OCI-LY7 (cell line): ENCODE results near the gene KMO. TPM values are rescaled to one million over a fixed set of nuclear protein-coding genes. Genes with fewer than 3 reads are reported as not detected.
A peak's percentile ranks its signal among the peaks of the same experiment; 100 is the strongest.

Source experiments
- Bru-seq: library from RNA; stranded (reverse); fragments of 400-500 nt; gene quantifications from one replicate; lab custom pipeline; 2021; lab: Mats Ljungman, UMichigan
- BruChase-seq, 2 experiments: library from RNA; stranded (reverse); fragments of 400-500 nt; gene quantifications; one replicate each; lab custom pipeline; 2021; lab: Mats Ljungman, UMichigan
- BruUV-seq: library from RNA; stranded (reverse); fragments of 400-500 nt; replicated peaks from 2 replicates; lab custom pipeline; 2021; lab: Mats Ljungman, UMichigan
- CTCF ChIA-PET: fragments of 300-600 bp; sonication (Branson Sonifier 250); formaldehyde crosslinking; loops from one replicate; lab custom pipeline; 2022; ENCODE audit warnings: antibody characterized with exemption; ENCODE audit not compliant: unreplicated experiment; lab: Charles Lee
- POLR2A ChIA-PET: fragments of 300-600 bp; sonication (Branson Sonifier 250); formaldehyde crosslinking; loops from one replicate; lab custom pipeline; 2022; ENCODE audit warnings: antibody characterized with exemption; lab: Charles Lee
- DNase-seq: peaks from one replicate; pipeline ENCODE4 v3.0.0-alpha.2; 2015; ENCODE audit warnings: low spot score
- H2AFZ ChIP-seq: fragments of 200-600 bp; sonication (generic), shearing (Covaris generic); 2 replicates; pipeline ENCODE4 v1.6.1; 2014; ENCODE audit warnings: mild to moderate bottlenecking, antibody characterized with exemption, low read length, moderate library complexity
- H3K27ac ChIP-seq: fragments of 200-600 bp; sonication (generic); 2 replicates; pipeline ENCODE4 v1.5.1; 2014; ENCODE audit warnings: mixed run types, low read depth, mild to moderate bottlenecking, moderate library complexity, low read length, inconsistent platforms; ENCODE audit not compliant: poor library complexity, severe bottlenecking
- H3K36me3 ChIP-seq: fragments of 200-600 bp; sonication (generic); 2 replicates; pipeline ENCODE4 v1.6.1; 2014; ENCODE audit warnings: mild to moderate bottlenecking, antibody characterized with exemption, low read length, moderate library complexity, mixed read lengths; ENCODE audit not compliant: insufficient read depth
- H3K4me1 ChIP-seq: fragments of 200-600 bp; sonication (generic); 2 replicates; pipeline ENCODE4 v1.5.1; 2014; ENCODE audit warnings: mild to moderate bottlenecking, low read length; ENCODE audit not compliant: insufficient read depth, poor library complexity, severe bottlenecking
- H3K4me2 ChIP-seq: fragments of 200-600 bp; sonication (generic); 2 replicates; pipeline ENCODE4 v1.6.1; 2014; ENCODE audit warnings: mild to moderate bottlenecking, low read length
- H3K4me3 ChIP-seq: fragments of 200-600 bp; sonication (generic); 2 replicates; pipeline ENCODE4 v1.5.1; 2014; ENCODE audit warnings: mild to moderate bottlenecking, low read depth, low read length; ENCODE audit not compliant: poor library complexity, severe bottlenecking
- H3K79me2 ChIP-seq: fragments of 200-600 bp; sonication (generic); 2 replicates; pipeline ENCODE4 v1.6.1; 2016; ENCODE audit warnings: low read depth, mild to moderate bottlenecking, low read length, moderate library complexity, mixed read lengths; ENCODE audit not compliant: insufficient read depth
- H3K9me2 ChIP-seq: fragments of 200-600 bp; sonication (generic); 2 replicates; pipeline ENCODE4 v1.6.1; 2016; ENCODE audit warnings: mild to moderate bottlenecking, low read length, mixed read lengths; ENCODE audit not compliant: insufficient read depth
- H3K9me3 ChIP-seq: fragments of 200-600 bp; sonication (generic); 2 replicates; pipeline ENCODE4 v1.6.1; 2014; ENCODE audit warnings: mild to moderate bottlenecking, mixed run types, low read length, mixed read lengths
- H4K20me1 ChIP-seq: fragments of 200-600 bp; sonication (generic); 2 replicates; pipeline ENCODE4 v1.6.1; 2014; ENCODE audit warnings: mild to moderate bottlenecking, antibody characterized with exemption, low read length, moderate library complexity, mixed read lengths; ENCODE audit not compliant: insufficient read depth
- EZH2phosphoT487 ChIP-seq: fragments of 200-600 bp; sonication (generic); IDR thresholded peaks from 2 replicates; pipeline ENCODE4 v1.6.1; 2018; ENCODE audit warnings: low read depth, borderline replicate concordance, mild to moderate bottlenecking, mixed run types, antibody characterized with exemption, low read length, moderate library complexity, mixed read lengths
- intact Hi-C: fragments of 100-400 bp; cut with micrococcal nuclease; formaldehyde crosslinking; loops from one replicate; pipeline ENCODE4 v1.10.0; 2022; ENCODE audit not compliant: unreplicated experiment
- long read RNA-seq: library from polyadenylated mRNA; stranded (forward); transcript quantifications from one replicate; pipeline ENCODE4 v2.0.0, GENCODE V29; 2022
- total RNA-seq, 2 experiments: library from RNA; depleted of rRNA in 1 of 2; stranded (reverse); fragments of >200 nt in 1 of 2; shearing (Covaris generic) in 1 of 2; gene quantifications; 2 replicates each; pipeline ENCODE4 v1.2.3, GENCODE V29; 2014 to 2022
- TF ChIP-seq, protein P1 (sequence below): fragments of 200-600 bp; sonication (generic); conservative IDR thresholded peaks from 2 replicates; pipeline ENCODE4 v1.5.1; 2014; ENCODE audit warnings: mild to moderate bottlenecking, antibody characterized with exemption, low read length, moderate library complexity, mixed read lengths

KMO gene
- total RNA-seq (2014; rRNA removed; shearing (Covaris generic)) (3.2 and 5.5 TPM in 2 replicates), total RNA-seq (2022) (10.4 and 14.2 TPM in 2 replicates), Bru-seq, nascent RNA (percentile 67 among the genes with signal in this experiment), BruChase-seq, experiment 1, labeled RNA remaining after a 6-hour chase (percentile 56 among the genes with signal in this experiment), BruChase-seq, experiment 2, labeled RNA remaining after a 2-hour chase (percentile 68 among the genes with signal in this experiment)
- long read RNA-seq, full-length matches to known transcripts: 14 of 17 reads
- long read RNA-seq, partial matches to known transcripts: 1 of 17 reads
- long read RNA-seq, other reads (novel, unspliced or antisense): 2 of 17 reads

DNA sequence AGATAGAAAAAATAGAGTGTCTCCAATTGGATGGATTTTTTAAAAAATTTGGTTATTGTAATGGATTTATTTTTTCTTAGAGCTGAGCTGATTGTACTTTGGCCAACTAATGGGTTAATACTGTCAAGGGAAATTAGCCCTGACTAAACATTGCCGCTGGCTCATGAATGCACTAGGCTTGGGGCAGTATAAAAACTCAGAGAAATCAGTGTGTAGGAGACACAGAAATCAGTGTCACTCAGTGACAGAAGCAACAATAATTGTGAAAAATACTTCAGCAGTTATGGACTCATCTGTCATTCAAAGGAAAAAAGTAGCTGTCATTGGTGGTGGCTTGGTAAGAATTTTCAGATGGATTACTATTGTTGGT lies at the start of gene KMO:
Gene KMO (plus strand): TSS at position 217 of the 370 bp plus-strand sequence. CDS start 67 bp downstream, at position 284.
- no peaks in the 10 kb centered on the region; the same call in 1 of the 2 replicates for H3K9me3 ChIP-seq
- ChIA-PET CTCF (no interaction called here), POLR2A (interaction anchor here (0.5 to 3.0 kb wide), 10 partner anchors 9 to 474 kb away, joined by 3 to 9 read pairs (median 3); partner anchors contain the start of gene FH)
- H3K4me3 ChIP-seq: peak within 1 kb of the TSS; percentile 74
- H3K36me3 ChIP-seq: peaks cover 14% of the 10 kb centered on the region
- H3K9me2 ChIP-seq: no peaks in the 10 kb centered on the region
- H4K20me1 ChIP-seq: no peaks in the 10 kb centered on the region
- H3K27ac ChIP-seq: peak within 1 kb of the TSS; percentile 96
- DNase-seq: no peak
- peaks cover 22% of the 10 kb centered on the region for H3K79me2 ChIP-seq
- peaks cover 46% of the 10 kb centered on the region for H3K4me1 ChIP-seq
- BruUV-seq: no TSS peak
- TF ChIP-seq, protein P1, sequence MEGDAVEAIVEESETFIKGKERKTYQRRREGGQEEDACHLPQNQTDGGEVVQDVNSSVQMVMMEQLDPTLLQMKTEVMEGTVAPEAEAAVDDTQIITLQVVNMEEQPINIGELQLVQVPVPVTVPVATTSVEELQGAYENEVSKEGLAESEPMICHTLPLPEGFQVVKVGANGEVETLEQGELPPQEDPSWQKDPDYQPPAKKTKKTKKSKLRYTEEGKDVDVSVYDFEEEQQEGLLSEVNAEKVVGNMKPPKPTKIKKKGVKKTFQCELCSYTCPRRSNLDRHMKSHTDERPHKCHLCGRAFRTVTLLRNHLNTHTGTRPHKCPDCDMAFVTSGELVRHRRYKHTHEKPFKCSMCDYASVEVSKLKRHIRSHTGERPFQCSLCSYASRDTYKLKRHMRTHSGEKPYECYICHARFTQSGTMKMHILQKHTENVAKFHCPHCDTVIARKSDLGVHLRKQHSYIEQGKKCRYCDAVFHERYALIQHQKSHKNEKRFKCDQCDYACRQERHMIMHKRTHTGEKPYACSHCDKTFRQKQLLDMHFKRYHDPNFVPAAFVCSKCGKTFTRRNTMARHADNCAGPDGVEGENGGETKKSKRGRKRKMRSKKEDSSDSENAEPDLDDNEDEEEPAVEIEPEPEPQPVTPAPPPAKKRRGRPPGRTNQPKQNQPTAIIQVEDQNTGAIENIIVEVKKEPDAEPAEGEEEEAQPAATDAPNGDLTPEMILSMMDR: no peak
- no peak for TF ChIP-seq EZH2phosphoT487
- intact Hi-C loops: loop anchor here (2.0 to 5.0 kb wide), 2 partner anchors 317 to 455 kb away; partner anchors contain the start of gene EXO1
- H2AFZ ChIP-seq: peak within 1 kb of the TSS; percentile 85
- H3K4me2 ChIP-seq: peak within 1 kb of the TSS; percentile 88

DNA sequence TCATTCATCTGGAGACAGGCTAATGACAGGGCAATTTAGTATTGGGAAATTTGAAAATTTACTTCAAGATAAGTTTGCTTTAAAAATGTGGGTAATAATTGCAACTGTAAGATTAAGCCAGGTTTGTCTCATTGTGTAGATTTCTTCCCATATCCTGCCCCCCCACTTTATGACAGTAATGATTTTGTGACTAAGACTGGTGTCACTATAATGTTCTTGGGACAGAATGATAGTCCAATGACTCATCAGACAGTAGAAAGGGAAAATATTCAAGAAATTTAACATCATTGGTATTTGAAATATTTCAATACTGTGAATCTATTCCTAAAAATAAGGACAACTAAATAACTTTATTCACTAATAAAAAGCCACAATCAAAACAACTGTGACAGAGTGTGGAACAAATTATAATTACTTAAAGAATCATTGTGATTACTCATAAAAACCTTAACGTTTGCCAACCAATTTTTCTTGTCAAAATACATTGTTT lies 49.4 kb upstream of the KMO start:
- Histone ChIP-seq H4K20me1 (no peaks in the 10 kb centered on the region), H2AFZ (no peak overlapping the region), H3K27ac (no peak overlapping the region), H3K4me2 (no peak overlapping the region), H3K36me3 (no peaks in the 10 kb centered on the region), H3K4me3 (no peak overlapping the region), H3K4me1 (no peaks in the 10 kb centered on the region), H3K9me3 (no peaks in the 10 kb centered on the region), H3K9me2 (no peaks in the 10 kb centered on the region), H3K79me2 (no peaks in the 10 kb centered on the region)
- CTCF ChIA-PET: no interaction called here
- no peak for DNase-seq
- TF ChIP-seq, protein P1: no peak
- TF ChIP-seq EZH2phosphoT487: no peak
- intact Hi-C loops: no loop called here
- no TSS peak for BruUV-seq
- POLR2A ChIA-PET: no interaction called here
